OCI-LY7 (cell line): Measurements from ENCODE around the gene FAM222A. TPM values are rescaled to one million over a fixed set of nuclear protein-coding genes. Genes with fewer than 3 reads are reported as not detected.

Source experiments
- BruUV-seq: library from RNA; stranded (reverse); fragments of 400-500 nt; replicated peaks from 2 replicates; lab custom pipeline; 2021; lab: Mats Ljungman, UMichigan
- CTCF ChIA-PET: fragments of 300-600 bp; sonication (Branson Sonifier 250); formaldehyde crosslinking; loops from one replicate; lab custom pipeline; 2022; ENCODE audit warnings: antibody characterized with exemption; ENCODE audit not compliant: unreplicated experiment; lab: Charles Lee
- POLR2A ChIA-PET: fragments of 300-600 bp; sonication (Branson Sonifier 250); formaldehyde crosslinking; loops from one replicate; lab custom pipeline; 2022; ENCODE audit warnings: antibody characterized with exemption; lab: Charles Lee
- DNase-seq: peaks from one replicate; pipeline ENCODE4 v3.0.0-alpha.2; 2015; ENCODE audit warnings: low spot score
- H2AFZ ChIP-seq: fragments of 200-600 bp; sonication (generic), shearing (Covaris generic); 2 replicates; pipeline ENCODE4 v1.6.1; 2014; ENCODE audit warnings: mild to moderate bottlenecking, antibody characterized with exemption, low read length, moderate library complexity
- H3K27ac ChIP-seq: fragments of 200-600 bp; sonication (generic); 2 replicates; pipeline ENCODE4 v1.5.1; 2014; ENCODE audit warnings: mixed run types, low read depth, mild to moderate bottlenecking, moderate library complexity, low read length, inconsistent platforms; ENCODE audit not compliant: poor library complexity, severe bottlenecking
- H3K36me3 ChIP-seq: fragments of 200-600 bp; sonication (generic); 2 replicates; pipeline ENCODE4 v1.6.1; 2014; ENCODE audit warnings: mild to moderate bottlenecking, antibody characterized with exemption, low read length, moderate library complexity, mixed read lengths; ENCODE audit not compliant: insufficient read depth
- H3K4me1 ChIP-seq: fragments of 200-600 bp; sonication (generic); 2 replicates; pipeline ENCODE4 v1.5.1; 2014; ENCODE audit warnings: mild to moderate bottlenecking, low read length; ENCODE audit not compliant: insufficient read depth, poor library complexity, severe bottlenecking
- H3K4me2 ChIP-seq: fragments of 200-600 bp; sonication (generic); 2 replicates; pipeline ENCODE4 v1.6.1; 2014; ENCODE audit warnings: mild to moderate bottlenecking, low read length
- H3K4me3 ChIP-seq: fragments of 200-600 bp; sonication (generic); 2 replicates; pipeline ENCODE4 v1.5.1; 2014; ENCODE audit warnings: mild to moderate bottlenecking, low read depth, low read length; ENCODE audit not compliant: poor library complexity, severe bottlenecking
- H3K79me2 ChIP-seq: fragments of 200-600 bp; sonication (generic); 2 replicates; pipeline ENCODE4 v1.6.1; 2016; ENCODE audit warnings: low read depth, mild to moderate bottlenecking, low read length, moderate library complexity, mixed read lengths; ENCODE audit not compliant: insufficient read depth
- H3K9me2 ChIP-seq: fragments of 200-600 bp; sonication (generic); 2 replicates; pipeline ENCODE4 v1.6.1; 2016; ENCODE audit warnings: mild to moderate bottlenecking, low read length, mixed read lengths; ENCODE audit not compliant: insufficient read depth
- H3K9me3 ChIP-seq: fragments of 200-600 bp; sonication (generic); 2 replicates; pipeline ENCODE4 v1.6.1; 2014; ENCODE audit warnings: mild to moderate bottlenecking, mixed run types, low read length, mixed read lengths
- H4K20me1 ChIP-seq: fragments of 200-600 bp; sonication (generic); 2 replicates; pipeline ENCODE4 v1.6.1; 2014; ENCODE audit warnings: mild to moderate bottlenecking, antibody characterized with exemption, low read length, moderate library complexity, mixed read lengths; ENCODE audit not compliant: insufficient read depth
- EZH2phosphoT487 ChIP-seq: fragments of 200-600 bp; sonication (generic); IDR thresholded peaks from 2 replicates; pipeline ENCODE4 v1.6.1; 2018; ENCODE audit warnings: low read depth, borderline replicate concordance, mild to moderate bottlenecking, mixed run types, antibody characterized with exemption, low read length, moderate library complexity, mixed read lengths
- intact Hi-C: fragments of 100-400 bp; cut with micrococcal nuclease; formaldehyde crosslinking; loops from one replicate; pipeline ENCODE4 v1.10.0; 2022; ENCODE audit not compliant: unreplicated experiment
- total RNA-seq, 2 experiments: library from RNA; depleted of rRNA in 1 of 2; stranded (reverse); fragments of >200 nt in 1 of 2; shearing (Covaris generic) in 1 of 2; gene quantifications; 2 replicates each; pipeline ENCODE4 v1.2.3, GENCODE V29; 2014 to 2022
- TF ChIP-seq, protein P1 (sequence below): fragments of 200-600 bp; sonication (generic); conservative IDR thresholded peaks from 2 replicates; pipeline ENCODE4 v1.5.1; 2014; ENCODE audit warnings: mild to moderate bottlenecking, antibody characterized with exemption, low read length, moderate library complexity, mixed read lengths

The FAM222A gene
- total RNA-seq, 2 experiments from 2014 or later = 0.98 to 1.8 TPM

DNA sequence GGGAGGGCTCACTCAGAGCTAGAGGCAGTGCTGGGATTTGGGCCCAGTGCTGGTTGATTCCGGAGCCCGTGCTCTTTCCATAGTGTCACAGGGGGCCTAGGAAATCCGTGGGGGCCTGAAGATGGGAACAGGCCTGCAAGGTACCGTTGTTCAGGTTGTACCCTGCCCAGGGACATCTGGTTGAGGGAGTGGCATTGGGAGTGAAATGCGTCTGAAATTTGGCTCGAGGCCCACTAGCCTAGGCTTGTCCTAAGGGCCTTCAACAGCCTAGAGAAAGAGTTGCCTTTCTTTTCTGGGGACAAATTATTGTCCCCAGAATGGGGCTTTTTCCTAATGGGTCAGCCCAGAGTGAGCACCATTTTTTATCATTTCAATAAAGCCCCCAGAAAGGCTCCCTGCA is 26.4 kb upstream of the FAM222A start:
- ChIA-PET POLR2A (no interaction called here), CTCF (no interaction called here)
- TF ChIP-seq, protein P1, sequence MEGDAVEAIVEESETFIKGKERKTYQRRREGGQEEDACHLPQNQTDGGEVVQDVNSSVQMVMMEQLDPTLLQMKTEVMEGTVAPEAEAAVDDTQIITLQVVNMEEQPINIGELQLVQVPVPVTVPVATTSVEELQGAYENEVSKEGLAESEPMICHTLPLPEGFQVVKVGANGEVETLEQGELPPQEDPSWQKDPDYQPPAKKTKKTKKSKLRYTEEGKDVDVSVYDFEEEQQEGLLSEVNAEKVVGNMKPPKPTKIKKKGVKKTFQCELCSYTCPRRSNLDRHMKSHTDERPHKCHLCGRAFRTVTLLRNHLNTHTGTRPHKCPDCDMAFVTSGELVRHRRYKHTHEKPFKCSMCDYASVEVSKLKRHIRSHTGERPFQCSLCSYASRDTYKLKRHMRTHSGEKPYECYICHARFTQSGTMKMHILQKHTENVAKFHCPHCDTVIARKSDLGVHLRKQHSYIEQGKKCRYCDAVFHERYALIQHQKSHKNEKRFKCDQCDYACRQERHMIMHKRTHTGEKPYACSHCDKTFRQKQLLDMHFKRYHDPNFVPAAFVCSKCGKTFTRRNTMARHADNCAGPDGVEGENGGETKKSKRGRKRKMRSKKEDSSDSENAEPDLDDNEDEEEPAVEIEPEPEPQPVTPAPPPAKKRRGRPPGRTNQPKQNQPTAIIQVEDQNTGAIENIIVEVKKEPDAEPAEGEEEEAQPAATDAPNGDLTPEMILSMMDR = no peak
- no peak for TF ChIP-seq EZH2phosphoT487
- Histone ChIP-seq H3K27ac (no peak overlapping the region), H3K79me2 (no peaks in the 10 kb centered on the region), H3K4me3 (no peak overlapping the region), H3K4me2 (no peak overlapping the region), H3K4me1 (no peaks in the 10 kb centered on the region), H3K9me2 (no peaks in the 10 kb centered on the region), H4K20me1 (no peaks in the 10 kb centered on the region), H3K9me3 (no peaks in the 10 kb centered on the region), H2AFZ (no peak overlapping the region), H3K36me3 (no peaks in the 10 kb centered on the region)
- DNase-seq = no peak
- intact Hi-C loops = no loop called here
- BruUV-seq = no TSS peak

DNA sequence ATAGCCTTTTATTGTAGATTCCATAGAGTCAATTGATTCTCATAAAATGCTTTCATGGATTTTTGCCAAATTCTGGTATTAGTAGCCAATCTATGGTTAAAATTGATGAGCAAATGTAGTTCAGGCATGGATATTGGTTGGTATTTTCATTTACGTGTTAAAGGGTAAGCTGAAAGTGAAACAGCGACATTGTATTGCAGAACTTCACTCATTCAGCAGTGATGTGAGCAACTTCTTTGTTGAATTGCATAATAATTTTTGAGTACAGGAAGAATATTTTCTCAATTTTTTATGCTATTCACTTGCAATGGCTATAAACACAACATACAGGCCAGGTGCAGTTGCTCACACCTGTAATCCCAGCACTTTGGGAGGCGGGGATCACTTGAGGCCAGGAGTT is 24.2 kb upstream of the FAM222A start:
- Histone ChIP-seq H3K4me1 (no peaks in the 10 kb centered on the region), H4K20me1 (no peaks in the 10 kb centered on the region), H3K9me3 (no peaks in the 10 kb centered on the region), H3K4me2 (no peak overlapping the region), H3K4me3 (no peak overlapping the region), H3K27ac (no peak overlapping the region), H3K36me3 (no peaks in the 10 kb centered on the region), H3K9me2 (no peaks in the 10 kb centered on the region), H3K79me2 (no peaks in the 10 kb centered on the region), H2AFZ (no peak overlapping the region)
- DNase-seq = no peak
- CTCF ChIA-PET = no interaction called here
- POLR2A ChIA-PET = no interaction called here
- no TSS peak for BruUV-seq
- intact Hi-C loops = no loop called here
- TF ChIP-seq EZH2phosphoT487 = no peak

DNA sequence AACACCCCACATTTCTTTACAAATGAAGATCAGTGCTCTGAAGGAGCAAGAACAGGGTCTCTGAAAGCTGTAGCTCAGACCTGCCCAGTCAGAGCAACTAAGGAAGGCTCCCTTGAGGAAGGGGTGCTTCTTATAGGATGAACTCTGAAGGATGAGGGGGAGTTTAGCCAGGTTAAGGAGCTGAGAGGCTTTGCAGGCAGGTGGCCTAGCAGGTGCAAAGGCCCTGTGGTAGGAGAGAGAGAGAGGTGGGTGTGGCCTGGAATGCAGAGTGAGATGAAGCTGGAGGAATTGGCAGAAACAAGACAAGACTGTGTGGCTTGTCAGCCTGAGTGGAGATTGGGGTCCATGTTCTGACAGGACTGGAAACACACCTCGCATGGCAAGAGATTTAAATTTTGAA is 20.5 kb upstream of the FAM222A start:
- no peaks in the 10 kb centered on the region for H3K9me2 ChIP-seq
- H3K4me1 ChIP-seq = no peaks in the 10 kb centered on the region
- no peaks in the 10 kb centered on the region for H3K79me2 ChIP-seq
- H3K4me2 ChIP-seq = no peak overlapping the region
- intact Hi-C loops = no loop called here
- DNase-seq = no peak
- H3K9me3 ChIP-seq = no peaks in the 10 kb centered on the region
- TF ChIP-seq, protein P1 = no peak
- TF ChIP-seq EZH2phosphoT487 = no peak
- H3K4me3 ChIP-seq = no peak overlapping the region
- H4K20me1 ChIP-seq = no peaks in the 10 kb centered on the region
- H2AFZ ChIP-seq = no peak overlapping the region
- ChIA-PET POLR2A (no interaction called here), CTCF (no interaction called here)
- no peaks in the 10 kb centered on the region for H3K36me3 ChIP-seq
- BruUV-seq = no TSS peak
- no peak overlapping the region for H3K27ac ChIP-seq
